GM12878 (cell line): ENCODE measurements around the gene PCP2.

Experiments used
- BHLHE40 ChIP-seq, 2 experiments: fragments of 450-650 bp in 1 of 2; IDR thresholded peaks; 2 replicates each; pipeline ENCODE4 v1.6.1; 2011 to 2017; ENCODE audit warnings: low read depth in 2 of 2, borderline replicate concordance in 1 of 2, improper control_type of control experiment in 1 of 2, low read length in 1 of 2, mild to moderate bottlenecking in 1 of 2
- CBX3 ChIP-seq: fragments of 200-600 bp; sonication (generic); IDR thresholded peaks from 2 replicates; pipeline ENCODE4 v1.6.1; 2016; ENCODE audit warnings: low read depth, borderline replicate concordance
- E2F4 ChIP-seq: IDR thresholded peaks from 2 replicates; pipeline ENCODE4 v1.6.1; 2012; ENCODE audit warnings: low read depth, low read length, improper control_type of control experiment
- EP300 ChIP-seq, 2 experiments: fragments of 150-350 bp in 1 of 2; IDR thresholded peaks; 2 replicates each; pipeline ENCODE4 v1.6.1; 2011 to 2012; ENCODE audit warnings: low read depth in 2 of 2, low read length in 2 of 2, borderline replicate concordance in 1 of 2, improper control_type of control experiment in 1 of 2, inconsistent platforms in 1 of 2; ENCODE audit not compliant: control insufficient read depth in 1 of 2
- FOS ChIP-seq: IDR thresholded peaks from 3 replicates; pipeline ENCODE4 v1.6.1; 2011; ENCODE audit warnings: borderline replicate concordance; ENCODE audit not compliant: insufficient read length; ENCODE audit errors: extremely low read depth
- FOXM1 ChIP-seq: IDR thresholded peaks from 2 replicates; pipeline ENCODE4 v1.6.1; 2012; ENCODE audit warnings: low read depth, mild to moderate bottlenecking, inconsistent platforms, low read length, moderate library complexity
- PBX3 ChIP-seq: IDR thresholded peaks from 2 replicates; pipeline ENCODE4 v1.6.1; 2011; ENCODE audit warnings: mild to moderate bottlenecking, low read depth, low read length, moderate library complexity; ENCODE audit not compliant: insufficient replicate concordance
- POLR2A ChIP-seq: IDR thresholded peaks from 2 replicates; pipeline ENCODE4 v1.6.1; 2011; ENCODE audit warnings: low read depth, mild to moderate bottlenecking, low read length
- POLR2AphosphoS2 ChIP-seq: IDR thresholded peaks from 2 replicates; pipeline ENCODE4 v1.6.1; 2011; ENCODE audit warnings: low read depth, mild to moderate bottlenecking, low read length, improper control_type of control experiment, moderate library complexity
- REST ChIP-seq: IDR thresholded peaks from 2 replicates; pipeline ENCODE4 v1.6.1; 2012; ENCODE audit warnings: mild to moderate bottlenecking, low read depth, low read length
- RFX5 ChIP-seq: IDR thresholded peaks from 2 replicates; pipeline ENCODE4 v1.6.1; 2011; ENCODE audit warnings: low read depth, low read length, improper control_type of control experiment
- SMC3 ChIP-seq: IDR thresholded peaks from 2 replicates; pipeline ENCODE4 v1.6.1; 2011; ENCODE audit warnings: low read length, improper control_type of control experiment, borderline replicate concordance
- ZZZ3 ChIP-seq: IDR thresholded peaks from 2 replicates; pipeline ENCODE4 v1.6.1; 2011; ENCODE audit warnings: low read depth; ENCODE audit not compliant: control insufficient read depth, insufficient read length
- TF ChIP-seq, protein P1 (sequence below), 3 experiments: IDR thresholded peaks in 2 of 3; conservative IDR thresholded peaks in 1 of 3; 2 replicates each; pipeline ENCODE4 v1.5.1; 2011; ENCODE audit warnings: low read depth in 3 of 3, low read length in 3 of 3, mild to moderate bottlenecking in 3 of 3, control low read depth in 2 of 3, moderate library complexity in 2 of 3, inconsistent platforms in 1 of 3, mixed read lengths in 1 of 3; ENCODE audit not compliant: control insufficient read depth in 2 of 3, insufficient read depth in 1 of 3; ENCODE audit errors: extremely low read depth in 1 of 3

DNA sequence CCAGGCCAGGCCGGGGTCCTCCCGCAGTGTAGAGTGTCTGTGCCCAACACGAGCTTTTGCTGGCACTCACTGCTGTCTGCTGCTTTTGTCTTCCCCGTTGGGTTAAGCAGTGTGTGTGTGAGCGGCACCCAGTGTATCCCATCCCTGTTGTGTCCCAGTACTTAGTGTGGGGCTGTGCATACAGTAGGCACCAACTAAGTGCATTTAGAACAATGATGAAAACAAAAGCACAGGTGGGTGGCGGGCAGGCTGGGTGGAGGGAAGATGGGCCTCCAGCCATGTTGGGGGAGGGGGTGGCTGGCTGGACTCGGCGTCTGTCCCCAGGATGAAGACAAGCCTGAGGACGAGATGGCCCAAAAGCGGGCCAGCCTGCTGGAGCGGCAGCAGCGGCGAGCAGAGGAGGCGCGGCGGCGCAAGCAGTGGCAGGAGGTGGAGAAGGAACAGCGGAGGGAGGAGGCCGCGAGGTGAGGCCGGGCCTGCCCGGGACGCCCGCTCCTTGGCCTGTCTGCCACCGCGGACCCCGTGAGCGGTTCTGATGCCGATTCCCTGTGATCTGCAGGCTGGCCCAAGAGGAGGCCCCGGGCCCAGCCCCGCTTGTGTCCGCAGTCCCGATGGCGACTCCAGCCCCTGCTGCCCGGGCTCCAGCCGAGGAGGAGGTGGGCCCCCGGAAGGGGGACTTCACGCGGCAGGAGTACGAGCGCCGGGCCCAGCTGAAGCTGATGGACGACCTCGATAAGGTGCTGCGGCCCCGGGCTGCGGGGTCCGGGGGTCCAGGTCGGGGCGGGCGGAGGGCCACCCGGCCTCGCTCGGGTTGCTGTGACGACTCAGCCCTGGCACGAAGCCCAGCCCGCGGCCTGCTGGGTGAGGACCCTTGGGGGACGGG lies 18.4 kb downstream of the PCP2 start:
- no peak for TF ChIP-seq RFX5
- no peak for TF ChIP-seq POLR2A
- TF ChIP-seq, protein P1, sequence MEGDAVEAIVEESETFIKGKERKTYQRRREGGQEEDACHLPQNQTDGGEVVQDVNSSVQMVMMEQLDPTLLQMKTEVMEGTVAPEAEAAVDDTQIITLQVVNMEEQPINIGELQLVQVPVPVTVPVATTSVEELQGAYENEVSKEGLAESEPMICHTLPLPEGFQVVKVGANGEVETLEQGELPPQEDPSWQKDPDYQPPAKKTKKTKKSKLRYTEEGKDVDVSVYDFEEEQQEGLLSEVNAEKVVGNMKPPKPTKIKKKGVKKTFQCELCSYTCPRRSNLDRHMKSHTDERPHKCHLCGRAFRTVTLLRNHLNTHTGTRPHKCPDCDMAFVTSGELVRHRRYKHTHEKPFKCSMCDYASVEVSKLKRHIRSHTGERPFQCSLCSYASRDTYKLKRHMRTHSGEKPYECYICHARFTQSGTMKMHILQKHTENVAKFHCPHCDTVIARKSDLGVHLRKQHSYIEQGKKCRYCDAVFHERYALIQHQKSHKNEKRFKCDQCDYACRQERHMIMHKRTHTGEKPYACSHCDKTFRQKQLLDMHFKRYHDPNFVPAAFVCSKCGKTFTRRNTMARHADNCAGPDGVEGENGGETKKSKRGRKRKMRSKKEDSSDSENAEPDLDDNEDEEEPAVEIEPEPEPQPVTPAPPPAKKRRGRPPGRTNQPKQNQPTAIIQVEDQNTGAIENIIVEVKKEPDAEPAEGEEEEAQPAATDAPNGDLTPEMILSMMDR (IDR thresholded peaks at IDR 0.05 in 2 of 3, conservative IDR thresholded peaks at IDR 0.05 in 1 of 3; ENCODE audit: control insufficient read depth in 2 of 3, extremely low read depth in 1 of 3, insufficient read depth in 1 of 3, low read depth in 3 of 3, low read length in 3 of 3): no peak
- TF ChIP-seq EP300 (IDR thresholded peaks at IDR 0.05; ENCODE audit: borderline replicate concordance in 1 of 2, control insufficient read depth in 1 of 2, low read depth in 2 of 2, low read length in 2 of 2): no peak
- no peak for TF ChIP-seq FOS
- no peak for TF ChIP-seq SMC3
- TF ChIP-seq FOXM1: no peak
- no peak for TF ChIP-seq BHLHE40 (IDR thresholded peaks at IDR 0.05; ENCODE audit: borderline replicate concordance in 1 of 2, low read depth in 2 of 2, low read length in 1 of 2)
- TF ChIP-seq CBX3: no peak
- TF ChIP-seq PBX3: no peak
- TF ChIP-seq ZZZ3: no peak
- TF ChIP-seq E2F4: no peak
- TF ChIP-seq POLR2AphosphoS2: no peak
- TF ChIP-seq REST: no peak
